Measurements from ENCODE around the gene LGALS3BP.

Gene LGALS3BP

GRCh38 chr17:78933959-78934568 is 45.7 kb downstream of the LGALS3BP start:
- no peak for TF ChIP-seq CTCF (IDR thresholded peaks at IDR 0.05; ENCODE audit: insufficient read depth, low read depth, low read length, missing control alignments)
- DNase-seq (ENCODE audit: low read depth): no peak
- H3K4me3 ChIP-seq (ENCODE audit: low read depth, low read length): no peak overlapping the region

- TF ChIP-seq CTCF (IDR thresholded peaks at IDR 0.05; ENCODE audit: insufficient read depth, low read depth, low read length, missing control alignments): no peak
- H3K4me3 ChIP-seq (ENCODE audit: low read depth, low read length): no peak overlapping the region
- peak; percentile 85 for DNase-seq (ENCODE audit: low read depth)
Measured at GRCh38 chr17:78933025-78933958, 46.4 kb downstream of the LGALS3BP start.

- no peak for DNase-seq (ENCODE audit: low read depth)
- H3K4me3 ChIP-seq (ENCODE audit: low read depth, low read length): no peak overlapping the region
- TF ChIP-seq CTCF (IDR thresholded peaks at IDR 0.05; ENCODE audit: insufficient read depth, low read depth, low read length, missing control alignments): no peak
Measured at GRCh38 chr17:78929908-78930775, 49.6 kb downstream of the LGALS3BP start.

- H3K4me3 ChIP-seq (ENCODE audit: low read depth, low read length): no peak overlapping the region
- no peak for TF ChIP-seq CTCF (IDR thresholded peaks at IDR 0.05; ENCODE audit: insufficient read depth, low read depth, low read length, missing control alignments)
- no peak for DNase-seq (ENCODE audit: low read depth)
Measured at GRCh38 chr17:78925662-78926555, 53.8 kb downstream of the LGALS3BP start.

GRCh38 chr17:78925234-78925633 is 54.5 kb downstream of the LGALS3BP start, which contains the start of gene TIMP2:
TSS of gene TIMP2 (minus strand) at chr17:78925387. CDS start at chr17:78925088, 299 bp downstream.
- no peak within 1 kb of the TSS for H3K4me3 ChIP-seq (ENCODE audit: low read depth, low read length)
- peak; percentile 32 for DNase-seq (ENCODE audit: low read depth)
- peak; percentile 19 for TF ChIP-seq CTCF (IDR thresholded peaks at IDR 0.05; ENCODE audit: insufficient read depth, low read depth, low read length, missing control alignments)

Measured in GM12865 (cell line).